Natural killer cell (primary cell): ENCODE data around the gene MTG1. TPM values are rescaled to one million over a fixed set of nuclear protein-coding genes. Genes with fewer than 3 reads are reported as not detected.

Source experiments
- ATAC-seq, 3 donors: fragments of 150-1000 bp in 2 of 3; fragments of 200-7000 bp in 1 of 3; cut with Tn5 transposase; 1 replicate in 1 of 3; 2 replicates in 2 of 3; pipeline ENCODE4 v1.10.0; 2021; ENCODE audit warnings: mild to moderate bottlenecking in 2 of 3, moderate library complexity in 2 of 3
- DNase-seq, 2 donors: peaks; one replicate each; pipeline versions ENCODE4 v3.0.0 to v3.0.0-alpha.2; 2013 to 2021; ENCODE audit warnings: mixed read lengths in 1 of 2
- H3K27ac ChIP-seq: one replicate; pipeline ENCODE4 v1.5.1; 2013; ENCODE audit warnings: mild to moderate bottlenecking, low read length
- H3K27me3 ChIP-seq: one replicate; pipeline ENCODE4 v1.6.1; 2013; ENCODE audit warnings: low read length; ENCODE audit not compliant: control insufficient read depth, insufficient read depth
- H3K36me3 ChIP-seq: one replicate; pipeline ENCODE4 v1.6.1; 2013; ENCODE audit warnings: low read length; ENCODE audit not compliant: control insufficient read depth, insufficient read depth
- H3K4me1 ChIP-seq: one replicate; pipeline ENCODE4 v1.6.1; 2013; ENCODE audit warnings: low read length; ENCODE audit not compliant: control insufficient read depth, insufficient read depth
- H3K4me3 ChIP-seq: one replicate; pipeline ENCODE4 v1.5.1; 2013; ENCODE audit warnings: low read length
- H3K9me3 ChIP-seq: one replicate; pipeline ENCODE4 v1.6.1; 2013; ENCODE audit warnings: low read length; ENCODE audit not compliant: control insufficient read depth, insufficient read depth
- H3K27ac Mint-ChIP-seq, 2 donors: one replicate each; pipeline ENCODE4 v1.8.0; 2022; ENCODE audit warnings: mild to moderate bottlenecking in 2 of 2, mixed read lengths in 2 of 2, moderate library complexity in 1 of 2
- H3K27me3 Mint-ChIP-seq, 2 donors: one replicate each; pipeline ENCODE4 v1.8.0; 2022; ENCODE audit warnings: low read depth in 2 of 2, mixed read lengths in 2 of 2
- H3K36me3 Mint-ChIP-seq: one replicate; pipeline ENCODE4 v1.8.0; 2022; ENCODE audit warnings: mixed read lengths
- H3K4me1 Mint-ChIP-seq, 2 donors: one replicate each; pipeline ENCODE4 v1.8.0; 2022; ENCODE audit warnings: mixed read lengths in 2 of 2
- H3K4me3 Mint-ChIP-seq: one replicate; pipeline ENCODE4 v1.8.0; 2022; ENCODE audit warnings: mild to moderate bottlenecking, moderate library complexity, mixed read lengths
- H3K9me3 Mint-ChIP-seq, 2 donors: one replicate each; pipeline ENCODE4 v1.8.0; 2022; ENCODE audit warnings: mixed read lengths in 2 of 2
- CTCF ChIP-seq: fragments of 200-600 bp; IDR thresholded peaks from one replicate; pipeline ENCODE4 v1.8.0; 2022; ENCODE audit warnings: antibody characterized with exemption
- WGBS: methylation state at CpG from one replicate; pipeline ENCODE4 v1.1.7; 2013; ENCODE audit warnings: missing lambda C conversion rate; ENCODE audit not compliant: insufficient coverage; 5-methylcytosine and 5-hydroxymethylcytosine counted together
- intact Hi-C: fragments of 100-400 bp; cut with micrococcal nuclease; formaldehyde crosslinking; loops from one replicate; pipeline ENCODE4 v1.14.2; 2022
- total RNA-seq, 4 donors: library from RNA; stranded (reverse); fragments of 120-200 nt in 1 of 4; gene quantifications; one replicate each; pipeline versions ENCODE4 v1.2.3 to v1.2.4, GENCODE V29; 2013 to 2022

The MTG1 gene
- total RNA-seq, 3 donors from 2014 or later (not counting 1 experiment from before 2014, with no cell fraction given): 64.3 to 76.3 (median 67.1) TPM

DNA sequence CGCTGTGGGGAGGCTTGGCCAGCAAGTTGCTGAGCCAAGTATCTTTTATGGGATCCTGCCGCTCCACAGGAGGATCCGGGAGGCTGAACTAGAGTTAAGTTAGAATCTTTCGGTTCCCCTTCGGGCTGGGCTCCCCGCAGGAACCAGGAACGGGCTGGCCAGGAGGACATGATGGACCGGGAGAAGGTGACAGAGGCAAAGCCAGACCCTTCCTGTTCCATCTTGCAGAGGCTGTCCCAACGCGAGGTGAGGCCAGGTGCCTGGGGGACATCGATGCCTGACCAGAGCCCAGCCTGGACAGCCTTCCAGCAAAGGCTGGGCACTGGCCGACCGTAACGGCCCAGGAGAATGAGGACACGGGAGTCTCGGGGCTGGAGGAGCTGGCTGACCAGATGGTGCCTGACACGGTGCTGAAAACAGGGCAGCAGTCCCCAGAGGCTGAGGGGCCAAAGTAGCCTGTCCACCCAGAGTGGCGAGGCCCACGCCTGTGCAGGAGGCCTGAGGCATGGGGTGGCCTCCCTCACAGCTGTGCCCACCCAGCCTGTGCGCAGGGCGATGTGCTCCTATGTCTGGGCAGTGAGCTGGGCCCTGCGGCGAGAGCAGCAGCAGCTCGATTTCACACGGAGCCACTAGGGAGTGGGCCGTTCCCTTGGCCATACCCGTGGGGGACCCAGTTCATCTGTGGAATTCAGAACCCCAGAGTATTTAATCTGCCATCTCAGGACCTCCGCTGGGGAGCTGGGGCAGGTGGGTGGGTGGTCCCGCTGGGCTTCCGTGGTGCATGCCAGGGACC, 16.7 kb upstream of the MTG1 start:
- no peak overlapping the region for H3K4me3 ChIP-seq
- Mint-ChIP-seq H3K36me3 (no peaks in the 10 kb centered on the region), H3K4me1 (peaks cover 0 to 24% of the 10 kb centered on the region in 2 donors), H3K9me3 (no peaks in the 10 kb centered on the region), H3K27me3 (no peaks in the 10 kb centered on the region), H3K27ac (no peak overlapping the region), H3K4me3 (peak overlapping the region; percentile 86)
- WGBS: 96% methylated on average over 30 of the region's 30 CpGs
- H3K36me3 ChIP-seq: no peaks in the 10 kb centered on the region
- no peak overlapping the region for H3K27ac ChIP-seq
- peaks cover 50% of the 10 kb centered on the region for H3K4me1 ChIP-seq
- TF ChIP-seq CTCF: no peak
- no peaks in the 10 kb centered on the region for H3K27me3 ChIP-seq
- intact Hi-C loops: no loop called here
- H3K9me3 ChIP-seq: no peaks in the 10 kb centered on the region
- ATAC-seq (no peak), DNase-seq (no peak)

DNA sequence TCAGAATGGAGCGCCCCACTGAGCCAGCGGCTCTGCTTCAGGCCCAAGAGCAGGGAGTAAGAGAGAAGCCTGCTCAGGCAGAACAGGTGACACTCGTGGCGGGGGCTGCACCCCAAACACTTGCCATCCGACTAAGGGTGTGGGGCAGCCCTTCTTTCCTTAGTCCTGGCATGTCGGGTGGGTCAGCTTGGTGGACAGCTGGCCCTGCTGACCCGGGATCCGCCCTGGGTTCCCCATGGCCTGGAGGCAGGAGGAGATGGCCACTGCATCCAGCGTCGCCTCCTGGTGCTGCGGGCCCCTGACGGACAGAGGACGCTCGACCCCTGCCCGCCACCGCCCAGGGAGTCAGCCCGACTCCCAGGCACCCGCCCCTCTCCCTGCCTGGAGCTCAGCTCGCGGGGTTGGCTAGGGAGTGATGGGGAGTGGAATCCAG, 16.1 kb upstream of the MTG1 start:
- Histone ChIP-seq H3K4me1 (peaks cover 45% of the 10 kb centered on the region), H3K9me3 (no peaks in the 10 kb centered on the region), H3K27me3 (no peaks in the 10 kb centered on the region), H3K36me3 (no peaks in the 10 kb centered on the region), H3K27ac (no peak overlapping the region), H3K4me3 (peak overlapping the region; percentile 89)
- 43% methylated on average over 20 of the region's 20 CpGs for WGBS
- Mint-ChIP-seq H3K9me3 (no peaks in the 10 kb centered on the region), H3K27me3 (no peaks in the 10 kb centered on the region), H3K4me1 (peaks cover 0 to 24% of the 10 kb centered on the region in 2 donors), H3K27ac (peak overlapping the region in 1 of 2 donors; percentile 44), H3K4me3 (peak overlapping the region; percentile 86), H3K36me3 (no peaks in the 10 kb centered on the region)
- ATAC-seq: no peak
- DNase-seq: no peak
- TF ChIP-seq CTCF: no peak
- intact Hi-C loops: no loop called here

DNA sequence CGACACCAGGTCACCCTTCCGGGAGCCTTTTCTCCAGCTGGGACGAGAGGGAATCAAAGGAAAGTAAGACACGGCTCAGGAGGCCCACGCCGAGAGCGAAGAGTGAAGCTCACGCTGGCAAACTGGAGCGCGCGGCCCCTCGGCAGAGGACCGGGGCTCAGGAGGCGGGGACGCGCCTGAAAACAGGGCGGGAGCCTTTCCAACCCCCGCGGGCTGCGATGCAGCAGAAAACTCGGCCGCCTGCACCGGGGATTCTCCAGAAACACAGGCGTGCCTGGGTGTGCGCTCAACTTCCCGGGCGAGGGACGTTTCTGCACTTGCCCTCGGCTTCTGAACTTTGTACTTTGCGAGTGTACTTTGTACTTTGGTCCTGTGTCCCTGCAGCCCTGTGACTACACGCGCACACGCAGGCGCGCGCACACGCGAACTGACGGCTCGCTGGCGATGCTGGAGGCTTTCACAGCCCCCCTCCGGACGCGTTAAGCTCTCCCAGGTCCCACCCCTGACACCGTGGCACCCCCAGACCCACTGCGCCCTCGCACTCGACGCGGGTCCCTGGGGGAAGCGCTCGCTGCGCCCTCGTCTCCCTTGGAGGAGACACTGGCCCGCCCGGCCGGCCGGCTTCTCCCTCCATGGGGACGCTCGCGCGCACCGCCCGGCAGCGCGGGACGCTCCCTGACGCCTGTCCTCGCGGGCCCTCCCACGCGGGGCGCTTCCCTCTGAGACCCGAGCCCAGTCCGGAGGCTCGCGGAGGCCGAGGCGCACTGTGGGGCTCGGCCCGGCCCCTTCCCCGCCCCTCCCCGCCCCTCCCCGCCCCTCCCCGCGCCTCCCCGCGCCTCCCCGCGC, 15.5 kb upstream of the MTG1 start:
- TF ChIP-seq CTCF: no peak
- Histone ChIP-seq H3K27me3 (no peaks in the 10 kb centered on the region), H3K4me3 (peak overlapping the region; percentile 89), H3K4me1 (peaks cover 45% of the 10 kb centered on the region), H3K9me3 (no peaks in the 10 kb centered on the region), H3K27ac (peak overlapping the region; percentile 23), H3K36me3 (no peaks in the 10 kb centered on the region)
- Mint-ChIP-seq H3K27ac (peak overlapping the region in 1 of 2 donors; percentile 44), H3K36me3 (no peaks in the 10 kb centered on the region), H3K4me1 (peaks cover 0 to 19% of the 10 kb centered on the region in 2 donors), H3K27me3 (no peaks in the 10 kb centered on the region), H3K9me3 (no peaks in the 10 kb centered on the region), H3K4me3 (peak overlapping the region; percentile 86)
- ATAC-seq (peak; percentile 44 to 71 (median 64)), DNase-seq (peak; percentile 48 to 77)
- under 1% methylated on average over 75 of the region's 90 CpGs for WGBS
- intact Hi-C loops: no loop called here
